ENCODE measurements around the gene GOSR2. TPM values are rescaled to one million over a fixed set of nuclear protein-coding genes. Genes with fewer than 3 reads are reported as not detected.

GOSR2 gene
- total and polyA plus RNA-seq, 2 of the 4 experiments (the other 2 are of a cell fraction): 63.4 to 75.6 TPM

DNA sequence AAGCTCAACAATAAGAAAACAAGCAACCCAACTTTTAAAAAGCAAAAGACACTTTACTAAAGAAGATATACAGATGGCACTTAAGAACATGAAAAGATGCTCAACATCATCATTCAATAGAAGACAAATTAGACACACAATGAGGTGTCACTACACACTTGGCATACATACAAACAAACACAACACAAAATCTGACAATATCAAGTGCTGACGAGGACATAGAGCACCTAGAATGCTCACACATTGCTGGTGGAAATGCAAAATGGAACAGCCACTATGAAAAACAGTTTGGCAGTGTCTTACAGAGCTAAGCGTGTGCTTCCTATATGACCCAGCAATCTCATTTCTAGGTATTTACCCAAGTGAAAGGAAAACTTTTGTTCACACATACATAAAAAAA, 37.2 kb downstream of the GOSR2 start:
- POLR2A ChIA-PET (ENCODE audit: unreplicated experiment): no interaction called here
- intact Hi-C loops (cut with micrococcal nuclease): loop anchor here (5.0 kb wide), 1 partner anchor 42 kb away; no protein-coding TSS in a partner anchor

More for the DNA sequence above, 37.2 kb downstream of the GOSR2 start:
- Histone ChIP-seq H2AFZ (replicated peaks; ENCODE audit: low read length, poor library complexity) (no peak overlapping the region), H3K23ac (ENCODE audit: low read depth, low read length) (no peak overlapping the region), H4K91ac (ENCODE audit: insufficient read depth, low read depth, low read length) (no peak overlapping the region), H4K8ac (ENCODE audit: low read depth in 2 of 2, low read length in 2 of 2) (no peak overlapping the region), H2BK5ac (ENCODE audit: low read depth, low read length, poor library complexity, severe bottlenecking) (no peak overlapping the region), H2BK20ac (ENCODE audit: low read depth, low read length) (no peak overlapping the region), H2BK120ac (ENCODE audit: low read depth, low read length) (no peak overlapping the region), H3K9me1 (ENCODE audit: insufficient read depth, low read length) (no peaks in the 10 kb centered on the region; the same call in 1 of the 2 replicates), H4K20me1 (ENCODE audit: insufficient read depth, low read length) (no peaks in the 10 kb centered on the region), H4K5ac (ENCODE audit: low read depth, low read length) (no peak overlapping the region), H3K9me3 (ENCODE audit: control insufficient read depth, insufficient read depth, low read length) (peaks cover 2% of the 10 kb centered on the region; the same call in 1 of the 2 replicates), H3K4me1 (ENCODE audit: control insufficient read depth, insufficient read depth, low read length) (peaks cover 2% of the 10 kb centered on the region), H3K14ac (replicated peaks; ENCODE audit: low read depth, low read length) (no peak overlapping the region), H3K9ac (ENCODE audit: low read depth, low read length) (no peak overlapping the region), H3K79me1 (ENCODE audit: low read depth in 1 of 2, low read length in 2 of 2) (no peaks in the 10 kb centered on the region), H3K18ac (ENCODE audit: low read depth, low read length) (no peak overlapping the region), H3K27me3 (ENCODE audit: control insufficient read depth, insufficient read depth, low read length) (peaks cover 16% of the 10 kb centered on the region), H3K4ac (ENCODE audit: low read depth, low read length) (no peak overlapping the region), H3K27ac (ENCODE audit: insufficient read depth, low read length) (no peak overlapping the region), H2BK15ac (ENCODE audit: low read depth, low read length) (no peak overlapping the region; the same call in 2 of the 3 replicates), H2AK9ac (replicated peaks; ENCODE audit: low read depth, low read length, poor library complexity) (no peak overlapping the region), H3K4me3 (ENCODE audit: insufficient read depth, low read depth, low read length) (no peak overlapping the region), H3K4me2 (ENCODE audit: low read depth, low read length) (no peak overlapping the region), H3K36me3 (ENCODE audit: control insufficient read depth, insufficient read depth, low read length) (no peaks in the 10 kb centered on the region), H2AK5ac (ENCODE audit: low read depth, low read length) (no peak overlapping the region), H3K56ac (ENCODE audit: extremely low read depth, insufficient read depth, low read length) (no peak overlapping the region)
- CTCF ChIA-PET: no interaction called here
- BruUV-seq (replicated peaks): no TSS peak
- DNase-seq: no peak
- dilution Hi-C loops (cut with HindIII; ENCODE audit: low sequenced_read_pairs, unreplicated experiment): no loop called here
- in situ Hi-C loops (cut with MboI; ENCODE audit: low sequenced_read_pairs): no loop called here
- no peak for TF ChIP-seq MAZ (IDR thresholded peaks at IDR 0.05; ENCODE audit: borderline replicate concordance, low read depth, low read length)
- no peak for TF ChIP-seq MXI1 (IDR thresholded peaks at IDR 0.05; ENCODE audit: borderline replicate concordance, low read depth, low read length)
- no peak for TF ChIP-seq CEBPB (IDR thresholded peaks at IDR 0.05; ENCODE audit: low read depth, low read length)
- TF ChIP-seq CTCF (conservative IDR thresholded peaks at IDR 0.05; ENCODE audit: low read depth, low read length): no peak
- no peak for TF ChIP-seq POLR2A (IDR thresholded peaks at IDR 0.05; ENCODE audit: low read depth, low read length)
- TF ChIP-seq MAFK (IDR thresholded peaks at IDR 0.05; ENCODE audit: low read depth, low read length): no peak
- no peak for TF ChIP-seq RFX5 (IDR thresholded peaks at IDR 0.05; ENCODE audit: low read depth, low read length)
- no peak for TF ChIP-seq BHLHE40 (IDR thresholded peaks at IDR 0.05; ENCODE audit: low read depth, low read length)
- TF ChIP-seq NFE2L2 (IDR thresholded peaks at IDR 0.05; ENCODE audit: low read depth, low read length): no peak
- TF ChIP-seq FOS (IDR thresholded peaks at IDR 0.05; ENCODE audit: low read depth, low read length): no peak
- TF ChIP-seq SMC3 (IDR thresholded peaks at IDR 0.05; ENCODE audit: low read depth, low read length): no peak
- TF ChIP-seq CHD1 (IDR thresholded peaks at IDR 0.05; ENCODE audit: low read depth, low read length): no peak
- TF ChIP-seq, protein P1, sequence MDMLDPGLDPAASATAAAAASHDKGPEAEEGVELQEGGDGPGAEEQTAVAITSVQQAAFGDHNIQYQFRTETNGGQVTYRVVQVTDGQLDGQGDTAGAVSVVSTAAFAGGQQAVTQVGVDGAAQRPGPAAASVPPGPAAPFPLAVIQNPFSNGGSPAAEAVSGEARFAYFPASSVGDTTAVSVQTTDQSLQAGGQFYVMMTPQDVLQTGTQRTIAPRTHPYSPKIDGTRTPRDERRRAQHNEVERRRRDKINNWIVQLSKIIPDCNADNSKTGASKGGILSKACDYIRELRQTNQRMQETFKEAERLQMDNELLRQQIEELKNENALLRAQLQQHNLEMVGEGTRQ (IDR thresholded peaks at IDR 0.05; ENCODE audit: low read depth, low read length): no peak
- TF ChIP-seq RAD21 (IDR thresholded peaks at IDR 0.05; ENCODE audit: low read length): no peak
- TF ChIP-seq RCOR1 (IDR thresholded peaks at IDR 0.05; ENCODE audit: insufficient replicate concordance, low read length): no peak
- TF ChIP-seq ELK1 (IDR thresholded peaks at IDR 0.05; ENCODE audit: borderline replicate concordance, low read depth, low read length): no peak
- no peak for ATAC-seq (ENCODE audit: low read depth)
- no CpG with 5 or more reads among the region's 2 CpGs for WGBS, 2 experiments (ENCODE audit: extremely low coverage in 2 of 2, insufficient read length in 1 of 2)
